PC-3 (cell line): Measurements from ENCODE around the gene SLC33A1. TPM values are rescaled to one million over a fixed set of nuclear protein-coding genes. Genes with fewer than 3 reads are reported as not detected.

Experiments
- ATAC-seq: fragments of 200-7000 bp; cut with Tn5 transposase; 2 replicates; pipeline ENCODE4 v1.9.1; 2020; ENCODE audit warnings: mild to moderate bottlenecking, moderate library complexity
- BruUV-seq: library from RNA; stranded (reverse); fragments of 400-500 nt; replicated peaks from 2 replicates; lab custom pipeline; 2021; lab: Mats Ljungman, UMichigan
- CTCF ChIA-PET: fragments of 300-600 bp; sonication (Branson Sonifier 250); formaldehyde crosslinking; loops from one replicate; lab custom pipeline; 2022; ENCODE audit warnings: antibody characterized with exemption; lab: Charles Lee
- POLR2A ChIA-PET: fragments of 300-600 bp; sonication (Branson Sonifier 250); formaldehyde crosslinking; loops from one replicate; lab custom pipeline; 2022; ENCODE audit warnings: antibody characterized with exemption; ENCODE audit not compliant: unreplicated experiment; lab: Charles Lee
- DNase-seq: peaks from one replicate; pipeline ENCODE4 v3.0.0-alpha.2; 2015
- H2AFZ ChIP-seq: fragments of 300-600 bp; sonication (generic); 2 replicates; pipeline ENCODE4 v1.6.0; 2016; ENCODE audit warnings: antibody characterized with exemption, low read length
- H3F3A ChIP-seq: fragments of 300-600 bp; sonication (generic); one replicate; pipeline ENCODE4 v1.6.0; 2017; ENCODE audit warnings: antibody characterized with exemption, low read length, control low read depth, mild to moderate bottlenecking; ENCODE audit not compliant: unreplicated experiment
- H3K27ac ChIP-seq: fragments of 300-600 bp; sonication (generic); 2 replicates; pipeline ENCODE4 v1.5.1; 2016; ENCODE audit warnings: mild to moderate bottlenecking, low read length
- H3K27me3 ChIP-seq: fragments of 300-600 bp; sonication (generic); 2 replicates; pipeline ENCODE4 v1.6.1; 2016; ENCODE audit warnings: low read length, mixed read lengths
- H3K36me3 ChIP-seq: fragments of 300-600 bp; sonication (generic); 2 replicates; pipeline ENCODE4 v1.6.1; 2016; ENCODE audit warnings: low read depth, mixed run types, low read length, mixed read lengths
- H3K4me1 ChIP-seq: fragments of 300-600 bp; sonication (generic); 2 replicates; pipeline ENCODE4 v1.5.1; 2016; ENCODE audit warnings: low read length; ENCODE audit not compliant: insufficient read depth
- H3K4me2 ChIP-seq: fragments of 300-600 bp; sonication (generic); 2 replicates; pipeline ENCODE4 v1.6.0; 2016; ENCODE audit warnings: low read length
- H3K4me3 ChIP-seq: fragments of 300-600 bp; sonication (generic); 2 replicates; pipeline ENCODE4 v1.5.1; 2016; ENCODE audit warnings: mild to moderate bottlenecking, low read length, mixed read lengths
- H3K79me2 ChIP-seq: fragments of 300-600 bp; sonication (generic); 2 replicates; pipeline ENCODE4 v1.6.1; 2017; ENCODE audit warnings: low read length, mixed read lengths
- H3K9ac ChIP-seq: fragments of 300-600 bp; sonication (generic); 2 replicates; pipeline ENCODE4 v1.6.0; 2016; ENCODE audit warnings: mild to moderate bottlenecking, low read length
- H3K9me2 ChIP-seq: fragments of 300-600 bp; sonication (generic); replicated peaks from 2 replicates; pipeline ENCODE4 v1.6.1; 2016; ENCODE audit warnings: mixed run types, low read length, mixed read lengths
- H3K9me3 ChIP-seq: fragments of 300-600 bp; sonication (generic); 2 replicates; pipeline ENCODE4 v1.6.1; 2016; ENCODE audit warnings: low read length, mixed read lengths
- H4K20me1 ChIP-seq: fragments of 300-600 bp; sonication (generic); 2 replicates; pipeline ENCODE4 v1.6.1; 2016; ENCODE audit warnings: low read length, mixed read lengths
- CTCF ChIP-seq: fragments of 300-600 bp; sonication (generic); conservative IDR thresholded peaks from 2 replicates; pipeline ENCODE4 v1.5.1; 2017; ENCODE audit warnings: antibody characterized with exemption, low read depth, mild to moderate bottlenecking, low read length
- EZH2 ChIP-seq: fragments of 300-600 bp; sonication (generic); IDR thresholded peaks from one replicate; pipeline ENCODE4 v1.6.1; 2017; ENCODE audit warnings: antibody characterized with exemption, mild to moderate bottlenecking, low read length; ENCODE audit not compliant: unreplicated experiment
- EZH2phosphoT487 ChIP-seq: fragments of 300-600 bp; sonication (generic); IDR thresholded peaks from 2 replicates; pipeline ENCODE4 v1.6.1; 2018; ENCODE audit warnings: mild to moderate bottlenecking, antibody characterized with exemption, low read length, borderline replicate concordance
- intact Hi-C: fragments of 100-400 bp; cut with micrococcal nuclease; formaldehyde crosslinking; loops from 2 replicates; pipeline ENCODE4 v1.9.0; 2023
- total RNA-seq: library from RNA; depleted of rRNA; stranded (reverse); fragments of >200 nt; gene quantifications from 2 replicates; pipeline ENCODE4 v1.2.3, GENCODE V29; 2014

Gene SLC33A1
- total RNA-seq, 1 experiment from 2014 or later: 32.9 TPM

- intact Hi-C loops: no loop called here
- Histone ChIP-seq H3F3A (no peaks in the 10 kb centered on the region), H2AFZ (no peak overlapping the region), H3K9ac (no peak overlapping the region), H3K9me2 (no peaks in the 10 kb centered on the region), H4K20me1 (no peaks in the 10 kb centered on the region), H3K4me2 (no peak overlapping the region), H3K4me3 (no peak overlapping the region), H3K27me3 (no peaks in the 10 kb centered on the region), H3K79me2 (0 out of 2 replicates have a peak, but pooled peaks cover 4% of the 10 kb centered on the region), H3K36me3 (no peaks in the 10 kb centered on the region), H3K4me1 (peaks cover 4% of the 10 kb centered on the region; the same call in 1 of the 2 replicates), H3K27ac (no peak overlapping the region), H3K9me3 (no peaks in the 10 kb centered on the region)
- BruUV-seq: no TSS peak
- CTCF ChIA-PET: no interaction called here
- ATAC-seq (no peak), DNase-seq (no peak)
- POLR2A ChIA-PET: no interaction called here
- TF ChIP-seq EZH2 (no peak), EZH2phosphoT487 (no peak), CTCF (no peak)
Observed at GRCh38 chr3:155809181-155809580, 45.0 kb downstream of the SLC33A1 start.

DNA sequence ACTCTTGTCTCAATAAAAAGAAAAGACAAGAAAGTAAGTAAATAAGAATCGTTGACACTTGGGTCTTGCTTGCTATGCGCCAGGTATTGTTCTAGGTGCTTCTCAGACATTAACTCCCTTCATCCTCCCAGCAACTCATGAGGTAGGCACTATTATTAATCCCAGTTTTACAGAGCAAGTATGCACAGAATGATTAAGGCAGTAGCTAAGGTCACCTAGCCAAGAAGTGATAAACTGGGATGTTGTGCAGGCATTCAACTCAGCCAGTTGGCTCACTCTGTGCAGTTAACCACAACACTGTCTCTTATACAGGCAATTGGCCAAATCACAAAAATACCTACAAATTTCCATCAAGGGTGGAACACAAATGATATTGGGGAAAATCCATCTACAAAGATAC is 46.4 kb downstream of the SLC33A1 start:
- CTCF ChIA-PET: no interaction called here
- no peak for ATAC-seq
- H3K36me3 ChIP-seq: no peaks in the 10 kb centered on the region

More for the DNA sequence above, 46.4 kb downstream of the SLC33A1 start:
- Histone ChIP-seq H3K9me2 (no peaks in the 10 kb centered on the region), H2AFZ (no peak overlapping the region), H3K9me3 (no peaks in the 10 kb centered on the region), H3K9ac (no peak overlapping the region), H3K4me1 (peaks cover 4% of the 10 kb centered on the region; the same call in 1 of the 2 replicates), H3K27me3 (no peaks in the 10 kb centered on the region), H3K4me3 (no peak overlapping the region), H3K79me2 (0 out of 2 replicates have a peak, but pooled peaks cover 4% of the 10 kb centered on the region), H3K27ac (no peak overlapping the region), H3F3A (no peaks in the 10 kb centered on the region), H3K4me2 (no peak overlapping the region), H4K20me1 (no peaks in the 10 kb centered on the region)
- TF ChIP-seq CTCF (no peak), EZH2phosphoT487 (no peak), EZH2 (no peak)
- intact Hi-C loops: no loop called here
- POLR2A ChIA-PET: interaction anchor here (0.5 kb wide), 1 partner anchor 30 kb away, joined by 15 read pairs; no protein-coding TSS in a partner anchor
- no TSS peak for BruUV-seq
- DNase-seq: no peak
